GM10847 (cell line): ENCODE data around the gene MSH6.

Experiments
- POLR2A ChIP-seq: IDR thresholded peaks from 2 replicates; pipeline ENCODE4 v1.6.1; 2011; ENCODE audit not compliant: insufficient read length; ENCODE audit errors: extremely low read depth

MSH6 gene

GRCh38 chr2:47782671-47783485 lies at the start of gene MSH6:
Gene MSH6 (plus strand): TSS chr2:47783145. CDS start chr2:47783234, 89 bp downstream.
- peak; percentile 72 for TF ChIP-seq POLR2A

- no peak for TF ChIP-seq POLR2A
These were observed 47.6 kb upstream of the MSH6 start for GRCh38 chr2:47735136-47735869.

- no peak for TF ChIP-seq POLR2A
These were observed 47.0 kb upstream of the MSH6 start for GRCh38 chr2:47735912-47736311.

- no peak for TF ChIP-seq POLR2A
These were observed 45.6 kb upstream of the MSH6 start for GRCh38 chr2:47737191-47737975.

DNA sequence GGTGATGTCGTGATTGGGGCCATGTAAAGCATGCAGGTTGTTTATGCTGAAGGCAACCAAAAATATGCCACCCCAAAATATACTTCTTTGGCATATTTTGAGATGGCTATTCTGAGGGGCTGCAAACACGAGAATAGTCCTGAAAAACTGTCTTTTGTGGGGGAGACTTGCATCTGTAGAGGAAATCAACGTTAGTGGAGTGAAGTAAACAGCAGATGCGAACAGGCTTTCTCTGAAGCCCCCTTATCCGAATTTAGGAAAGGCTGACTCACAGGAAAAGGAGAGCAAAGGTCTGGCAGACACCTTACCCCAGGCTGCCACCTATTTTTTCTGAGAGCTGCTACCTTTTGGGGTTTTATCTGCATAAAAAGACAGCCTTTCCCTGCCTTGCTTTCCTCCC lies 44.6 kb upstream of the MSH6 start:
- no peak for TF ChIP-seq POLR2A

GRCh38 chr2:47741101-47741500 lies 41.8 kb upstream of the MSH6 start:
- no peak for TF ChIP-seq POLR2A

DNA sequence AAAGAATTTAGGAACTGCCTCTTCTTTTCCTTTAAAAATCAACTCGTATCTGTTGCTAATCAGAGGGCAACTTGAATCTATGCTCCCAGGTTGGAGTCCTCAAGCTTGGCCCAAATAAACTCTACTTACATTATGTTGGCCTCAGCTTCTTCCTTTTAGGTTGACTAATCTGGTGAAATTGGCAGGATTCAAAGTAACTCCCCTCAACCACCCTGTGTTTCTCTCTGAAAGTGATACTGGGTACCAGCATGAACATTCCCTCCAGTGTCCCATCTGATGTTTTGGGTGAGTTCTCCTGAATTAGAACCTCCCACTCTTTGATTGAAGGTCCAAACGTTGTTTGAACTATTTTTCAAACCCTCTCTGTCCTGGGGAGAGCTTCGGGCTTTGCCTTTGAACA lies 41.3 kb upstream of the MSH6 start:
- no peak for TF ChIP-seq POLR2A

GRCh38 chr2:47744074-47744473 lies 38.9 kb upstream of the MSH6 start:
- no peak for TF ChIP-seq POLR2A

DNA sequence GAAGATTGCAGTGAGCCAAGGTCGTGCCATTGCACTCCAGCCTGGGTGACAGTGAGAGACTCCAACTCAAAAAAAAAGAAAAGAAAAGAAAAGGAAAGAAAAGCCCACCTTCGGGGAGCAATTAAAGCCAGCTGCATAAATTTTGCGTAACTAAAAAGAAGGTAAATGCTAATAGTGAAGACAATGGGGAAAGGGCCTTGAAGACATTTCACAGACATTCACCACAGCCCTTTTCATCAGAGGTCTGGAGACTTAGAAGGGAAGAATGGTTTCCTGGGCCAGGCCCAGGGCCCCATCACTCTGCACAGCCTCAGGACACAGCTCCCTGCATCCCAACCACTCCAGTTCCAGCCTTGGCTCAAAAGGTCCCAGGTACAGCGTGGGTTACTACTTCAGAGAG lies 35.1 kb upstream of the MSH6 start:
- TF ChIP-seq POLR2A: no peak

DNA sequence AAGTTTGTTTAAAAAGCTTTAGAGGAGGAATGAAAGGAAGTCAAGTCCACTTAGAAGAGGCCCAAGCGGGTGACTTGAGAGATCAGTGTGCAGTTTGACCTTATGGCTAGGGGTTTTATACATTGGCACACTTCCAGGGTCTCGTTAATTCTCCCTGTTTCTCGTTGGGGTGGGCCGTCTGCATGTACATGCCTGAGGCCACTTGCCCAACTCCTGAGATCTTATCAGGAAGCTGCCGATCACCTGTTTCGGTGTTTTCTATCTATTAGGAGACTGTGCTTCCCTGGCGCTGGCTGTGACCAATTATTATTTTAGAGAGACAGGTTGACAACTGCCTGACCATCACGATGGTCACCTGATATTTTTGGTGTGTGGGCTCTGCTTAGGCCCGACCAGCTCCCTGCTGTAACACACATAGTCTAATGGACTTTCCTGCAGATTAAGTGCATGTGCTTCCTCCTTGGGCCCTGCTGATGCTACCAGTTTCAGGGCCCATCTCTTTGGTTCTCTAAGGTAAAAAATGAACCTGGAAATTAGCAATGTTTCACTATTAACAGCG lies 31.0 kb upstream of the MSH6 start:
- TF ChIP-seq POLR2A: no peak

DNA sequence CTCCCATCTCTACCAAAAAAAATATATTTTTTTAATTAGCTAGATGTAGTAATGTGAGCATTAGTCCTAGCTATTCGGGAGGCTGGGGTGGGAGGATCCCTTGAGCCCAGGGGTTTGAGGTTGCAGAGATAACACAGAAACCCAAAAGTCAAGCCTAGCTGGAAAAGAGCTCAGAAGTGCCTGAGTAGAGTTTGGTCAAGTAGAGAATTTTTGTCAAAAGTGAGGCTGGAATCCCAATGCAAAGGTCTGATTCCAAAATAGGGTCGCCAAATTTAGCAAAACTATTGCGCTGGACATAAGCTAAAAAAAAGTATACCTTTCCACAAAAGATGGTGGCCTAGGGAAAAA lies 15.5 kb upstream of the MSH6 start:
- no peak for TF ChIP-seq POLR2A

DNA sequence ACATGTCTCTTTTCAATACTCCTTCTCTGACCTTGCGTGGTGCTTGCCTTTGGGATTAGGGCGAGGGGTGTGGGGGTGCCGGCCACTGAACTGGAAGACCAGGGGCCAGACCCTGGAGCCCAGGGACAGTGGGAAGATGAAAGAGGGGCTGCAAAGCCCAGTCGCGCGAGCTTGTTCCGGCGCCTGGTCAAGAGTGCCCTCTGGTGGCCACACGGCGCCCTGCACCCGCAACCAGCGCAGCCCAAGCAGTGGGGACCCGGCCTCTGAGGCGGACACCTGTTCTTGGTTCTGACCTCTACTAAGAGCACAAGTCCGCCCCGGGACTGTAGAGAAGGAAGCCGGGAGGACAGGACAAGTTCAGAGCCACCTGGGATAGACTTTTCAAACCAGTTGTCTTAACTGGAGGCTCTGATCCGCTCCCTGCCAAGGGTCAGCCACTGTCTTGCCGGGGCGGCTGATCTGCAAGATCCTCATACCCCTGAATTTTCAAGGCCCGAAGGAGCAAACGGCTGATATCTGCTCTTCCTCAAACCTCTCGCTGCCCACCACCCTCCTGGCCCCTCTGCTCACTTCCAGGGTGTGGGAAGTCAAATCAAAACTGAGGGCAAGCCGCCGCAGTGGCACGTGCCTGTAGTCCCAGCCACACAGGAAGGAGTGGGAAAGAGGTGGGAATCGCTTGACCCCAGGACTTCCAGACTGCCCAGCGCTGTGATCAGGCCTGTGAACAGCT lies 14.9 kb upstream of the MSH6 start:
- no peak for TF ChIP-seq POLR2A

- TF ChIP-seq POLR2A: no peak
These were observed 13.6 kb upstream of the MSH6 start for GRCh38 chr2:47769318-47769717.

GRCh38 chr2:47771211-47771610 lies 11.7 kb upstream of the MSH6 start:
- TF ChIP-seq POLR2A: no peak

GRCh38 chr2:47772343-47772742 lies 10.6 kb upstream of the MSH6 start:
- TF ChIP-seq POLR2A: no peak

- TF ChIP-seq POLR2A: no peak
These were observed 8.4 kb upstream of the MSH6 start for GRCh38 chr2:47774567-47774966.
